Coronary artery (tissue), 2 donors: ENCODE results near the gene VWDE.

ENCODE experiments used
- DNase-seq: peaks from one replicate; pipeline ENCODE4 v3.0.0-alpha.2; 2017; ENCODE audit warnings: low spot score
- H3K27ac ChIP-seq, 2 donors: fragments of 200-600 bp; sonication (generic); one replicate each; pipeline ENCODE4 v1.5.1; 2016 to 2019
- H3K4me3 ChIP-seq: fragments of 200-600 bp; sonication (generic); 2 replicates; pipeline ENCODE4 v1.5.1; 2016; ENCODE audit warnings: mild to moderate bottlenecking, moderate library complexity
- TF ChIP-seq, protein P1 (sequence below): fragments of 200-600 bp; sonication (generic); IDR thresholded peaks from one replicate; pipeline ENCODE4 v1.5.1; 2019; ENCODE audit warnings: antibody characterized with exemption

The VWDE gene

DNA sequence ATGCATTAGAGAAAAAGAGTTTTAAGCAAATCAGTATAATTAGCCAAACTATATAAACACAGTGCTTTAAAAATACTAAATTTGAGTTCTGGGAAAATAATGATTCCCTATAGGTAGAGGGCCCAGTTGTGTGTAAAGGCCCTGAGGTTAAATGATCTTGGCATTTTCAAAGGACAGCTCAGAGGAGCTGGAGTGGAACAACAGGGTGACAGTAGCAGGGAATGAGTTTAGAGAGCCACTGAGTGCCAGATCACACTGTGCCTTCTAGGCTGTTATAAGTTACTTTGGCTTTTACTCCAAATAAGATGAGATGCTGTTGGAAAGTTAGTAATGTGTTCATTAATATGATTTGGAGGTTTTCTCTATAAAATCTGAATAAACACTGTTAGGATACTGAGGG lies 34.6 kb downstream of the VWDE start:
- H3K27ac ChIP-seq, result no peak overlapping the region
- TF ChIP-seq, protein P1, sequence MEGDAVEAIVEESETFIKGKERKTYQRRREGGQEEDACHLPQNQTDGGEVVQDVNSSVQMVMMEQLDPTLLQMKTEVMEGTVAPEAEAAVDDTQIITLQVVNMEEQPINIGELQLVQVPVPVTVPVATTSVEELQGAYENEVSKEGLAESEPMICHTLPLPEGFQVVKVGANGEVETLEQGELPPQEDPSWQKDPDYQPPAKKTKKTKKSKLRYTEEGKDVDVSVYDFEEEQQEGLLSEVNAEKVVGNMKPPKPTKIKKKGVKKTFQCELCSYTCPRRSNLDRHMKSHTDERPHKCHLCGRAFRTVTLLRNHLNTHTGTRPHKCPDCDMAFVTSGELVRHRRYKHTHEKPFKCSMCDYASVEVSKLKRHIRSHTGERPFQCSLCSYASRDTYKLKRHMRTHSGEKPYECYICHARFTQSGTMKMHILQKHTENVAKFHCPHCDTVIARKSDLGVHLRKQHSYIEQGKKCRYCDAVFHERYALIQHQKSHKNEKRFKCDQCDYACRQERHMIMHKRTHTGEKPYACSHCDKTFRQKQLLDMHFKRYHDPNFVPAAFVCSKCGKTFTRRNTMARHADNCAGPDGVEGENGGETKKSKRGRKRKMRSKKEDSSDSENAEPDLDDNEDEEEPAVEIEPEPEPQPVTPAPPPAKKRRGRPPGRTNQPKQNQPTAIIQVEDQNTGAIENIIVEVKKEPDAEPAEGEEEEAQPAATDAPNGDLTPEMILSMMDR, result no peak
- no peak overlapping the region for H3K4me3 ChIP-seq
- no peak for DNase-seq

DNA sequence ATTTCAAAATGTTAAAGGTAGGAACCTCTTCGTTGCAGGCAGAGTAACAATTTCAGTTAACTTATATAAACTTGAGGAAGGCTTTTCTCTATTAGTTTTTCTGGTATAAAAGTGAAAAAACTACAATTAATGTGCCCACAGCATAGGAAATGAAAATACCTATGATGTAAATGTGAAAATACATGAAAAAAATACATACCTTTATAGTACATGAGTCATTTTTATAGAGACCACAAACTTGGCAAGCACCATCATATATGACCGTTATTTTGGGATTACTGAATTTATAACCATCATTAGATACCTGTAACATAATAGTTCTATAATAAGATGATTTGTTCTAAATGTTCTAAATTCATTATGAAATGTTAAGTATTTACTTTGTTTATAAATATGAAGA lies 42.7 kb downstream of the VWDE start:
- no peak for DNase-seq
- Histone ChIP-seq H3K27ac (no peak overlapping the region), H3K4me3 (no peak overlapping the region)
- TF ChIP-seq, protein P1, result no peak

DNA sequence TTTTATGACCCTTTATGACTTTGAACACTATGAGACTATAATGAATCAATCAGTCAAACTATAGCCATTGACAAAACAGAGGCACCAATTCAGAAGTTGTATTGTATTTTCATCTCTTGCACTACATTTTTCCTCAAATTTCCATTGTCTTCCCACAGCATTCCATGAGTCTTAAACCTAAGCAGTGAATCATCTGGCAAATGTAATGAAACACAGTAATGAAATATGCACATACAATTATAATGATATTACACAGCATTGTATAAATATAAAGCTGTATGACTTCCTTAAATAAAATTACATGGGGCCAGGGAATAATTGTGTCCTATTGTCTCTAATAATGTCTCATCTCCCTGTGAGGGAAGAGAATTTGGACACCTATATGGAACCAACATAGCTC lies 45.0 kb downstream of the VWDE start:
- TF ChIP-seq, protein P1, result no peak
- Histone ChIP-seq H3K4me3 (no peak overlapping the region), H3K27ac (no peak overlapping the region)
- no peak for DNase-seq

DNA sequence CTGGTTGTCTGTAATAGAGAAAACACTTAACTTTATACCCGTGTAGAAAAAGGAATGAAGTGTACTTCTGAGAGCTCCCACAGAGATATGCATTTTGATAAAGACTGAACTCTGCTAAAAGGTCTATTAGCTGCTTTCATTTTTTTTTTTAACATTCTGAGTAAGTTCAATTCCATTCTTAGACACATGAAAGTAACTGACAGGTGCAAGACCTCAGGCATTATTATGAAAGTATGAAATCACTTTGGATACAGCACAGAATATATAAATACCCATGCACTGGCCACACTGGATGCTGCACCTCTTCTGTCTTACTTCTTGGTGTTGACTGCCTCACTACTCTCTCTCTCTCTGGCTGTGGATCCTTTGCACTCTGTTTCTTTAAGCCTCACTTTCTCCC lies 46.2 kb downstream of the VWDE start:
- Histone ChIP-seq H3K27ac (no peak overlapping the region), H3K4me3 (no peak overlapping the region)
- TF ChIP-seq, protein P1, result no peak
- no peak for DNase-seq

DNA sequence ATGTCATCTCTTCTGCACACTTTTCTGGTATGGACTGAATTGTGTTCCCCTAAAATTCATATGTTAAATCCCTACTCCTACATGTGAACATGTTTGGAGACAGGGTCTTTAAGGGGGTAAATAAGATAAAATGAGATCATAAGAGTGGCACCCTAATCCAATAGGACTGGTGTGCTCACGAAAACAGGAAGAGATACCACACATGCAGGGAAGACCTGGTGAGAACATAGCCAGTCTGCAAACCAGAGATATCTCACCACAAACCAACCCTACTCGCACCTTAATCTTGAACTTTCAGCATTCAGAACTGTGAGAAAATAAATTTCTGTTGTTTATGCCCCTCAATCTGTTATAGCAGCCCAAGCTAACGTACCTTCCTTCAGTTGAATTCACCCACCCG lies 51.8 kb downstream of the VWDE start:
- no peak overlapping the region for H3K27ac ChIP-seq
- TF ChIP-seq, protein P1, result no peak
- H3K4me3 ChIP-seq, result no peak overlapping the region
- DNase-seq, result no peak

DNA sequence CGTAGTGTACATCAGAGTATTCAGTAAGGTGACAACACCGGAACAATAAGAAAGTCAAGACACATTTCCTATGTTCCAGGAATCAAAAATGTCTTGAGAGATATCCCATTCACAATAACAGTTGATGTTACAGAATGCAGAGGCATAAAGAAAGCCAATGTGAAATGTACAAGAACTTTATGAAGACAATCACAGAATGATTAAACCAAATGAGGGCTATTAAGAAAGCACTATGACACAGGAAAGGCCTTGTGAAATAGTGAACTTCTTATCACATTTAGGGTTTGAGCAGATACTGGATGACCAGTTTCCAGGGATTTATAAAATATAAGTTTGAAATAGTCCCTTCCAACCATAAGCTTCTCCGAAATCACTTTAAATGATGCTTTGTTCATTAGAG lies 52.7 kb downstream of the VWDE start:
- TF ChIP-seq, protein P1, result no peak
- DNase-seq, result no peak
- Histone ChIP-seq H3K4me3 (no peak overlapping the region), H3K27ac (no peak overlapping the region)

DNA sequence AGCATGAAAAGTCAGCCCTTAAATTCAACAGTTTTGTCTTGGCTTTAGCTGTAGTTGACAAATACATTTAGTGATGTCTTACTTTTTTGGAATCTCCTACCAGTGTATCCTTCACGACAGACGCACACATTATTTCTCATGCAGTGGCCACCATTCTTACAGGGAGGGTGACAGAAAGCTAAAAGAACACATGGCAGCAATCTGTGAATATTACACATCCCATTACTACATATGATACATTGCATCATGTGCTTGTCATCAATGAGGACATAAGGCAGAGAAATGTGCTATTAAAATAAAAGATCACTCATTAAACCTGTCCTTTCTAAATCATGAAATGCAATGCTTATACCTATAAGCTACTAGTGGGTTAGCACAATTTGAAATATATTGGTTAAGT lies 66.6 kb downstream of the VWDE start:
- TF ChIP-seq, protein P1, result no peak
- no peak for DNase-seq
- no peak overlapping the region for H3K27ac ChIP-seq

More for the DNA sequence above, 66.6 kb downstream of the VWDE start:
- no peak overlapping the region for H3K4me3 ChIP-seq
